GM12878 (cell line): ENCODE results near the gene MYOCOS. TPM values are rescaled to one million over a fixed set of nuclear protein-coding genes. Genes with fewer than 3 reads are reported as not detected.

ENCODE experiments used
- ATF7 ChIP-seq: fragments of 450-650 bp; IDR thresholded peaks from 2 replicates; pipeline ENCODE4 v1.6.1; 2016; ENCODE audit warnings: low read depth, mild to moderate bottlenecking
- CHD1 ChIP-seq: IDR thresholded peaks from 2 replicates; pipeline ENCODE4 v1.6.1; 2012; ENCODE audit warnings: low read depth, low read length, improper control_type of control experiment
- CHD2 ChIP-seq: IDR thresholded peaks from 2 replicates; pipeline ENCODE4 v1.6.1; 2011; ENCODE audit warnings: low read depth, low read length, improper control_type of control experiment, borderline replicate concordance
- CREM ChIP-seq: IDR thresholded peaks from 2 replicates; pipeline ENCODE4 v1.6.1; 2014; ENCODE audit warnings: antibody characterized with exemption, low read depth
- E2F8 ChIP-seq: fragments of 450-650 bp; IDR thresholded peaks from 2 replicates; pipeline ENCODE4 v1.6.1; 2018; ENCODE audit warnings: mild to moderate bottlenecking, low read depth, moderate library complexity; ENCODE audit not compliant: partially characterized antibody
- E4F1 ChIP-seq: fragments of 450-650 bp; IDR thresholded peaks from 2 replicates; pipeline ENCODE4 v1.6.1; 2018; ENCODE audit warnings: borderline replicate concordance, mild to moderate bottlenecking; ENCODE audit not compliant: partially characterized antibody
- EED ChIP-seq: sonication (generic); IDR thresholded peaks from 2 replicates; pipeline ENCODE4 v1.6.1; 2016; ENCODE audit warnings: antibody characterized with exemption, low read depth
- ELK1 ChIP-seq: IDR thresholded peaks from 2 replicates; pipeline ENCODE4 v1.6.1; 2012; ENCODE audit warnings: low read depth, low read length, improper control_type of control experiment
- EP300 ChIP-seq, 2 experiments: fragments of 150-350 bp in 1 of 2; IDR thresholded peaks; 2 replicates each; pipeline ENCODE4 v1.6.1; 2011 to 2012; ENCODE audit warnings: low read depth in 2 of 2, low read length in 2 of 2, borderline replicate concordance in 1 of 2, improper control_type of control experiment in 1 of 2, inconsistent platforms in 1 of 2; ENCODE audit not compliant: control insufficient read depth in 1 of 2
- IKZF2 ChIP-seq, 2 experiments: fragments of 450-650 bp; IDR thresholded peaks; 2 replicates each; pipeline ENCODE4 v1.6.1; 2017; ENCODE audit warnings: mild to moderate bottlenecking in 2 of 2, moderate library complexity in 2 of 2
- LARP7 ChIP-seq: fragments of 450-650 bp; IDR thresholded peaks from 2 replicates; pipeline ENCODE4 v1.6.1; 2017; ENCODE audit warnings: mild to moderate bottlenecking
- MEF2B ChIP-seq: fragments of 450-650 bp; IDR thresholded peaks from 2 replicates; pipeline ENCODE4 v1.6.1; 2018; ENCODE audit warnings: mild to moderate bottlenecking, moderate library complexity; ENCODE audit not compliant: partially characterized antibody, poor library complexity, severe bottlenecking
- NR2C2 ChIP-seq: IDR thresholded peaks from 2 replicates; pipeline ENCODE4 v1.6.1; 2011; ENCODE audit warnings: borderline replicate concordance, low read depth; ENCODE audit not compliant: control insufficient read depth, insufficient read length
- RBBP5 ChIP-seq: fragments of 200-600 bp; sonication (generic); conservative IDR thresholded peaks from 2 replicates; pipeline ENCODE4 v1.6.1; 2016
- SUPT20H ChIP-seq: IDR thresholded peaks from 2 replicates; pipeline ENCODE4 v1.6.1; 2011; ENCODE audit warnings: low read depth, mild to moderate bottlenecking, low read length, moderate library complexity, borderline replicate concordance; ENCODE audit not compliant: control insufficient read depth
- SUZ12 ChIP-seq: fragments of 200-600 bp; sonication (generic); IDR thresholded peaks from one replicate; pipeline ENCODE4 v1.6.1; 2018; ENCODE audit warnings: antibody characterized with exemption, mild to moderate bottlenecking; ENCODE audit not compliant: unreplicated experiment
- TARDBP ChIP-seq: IDR thresholded peaks from 2 replicates; pipeline ENCODE4 v1.6.1; 2016; ENCODE audit warnings: borderline replicate concordance
- polyA plus RNA-seq, 11 experiments: library from polyadenylated mRNA; depleted of rRNA in 4 of 11; unstranded in 6 of 11; stranded (reverse) in 5 of 11; fragments of >200 nt; fragmentation: Nextera tagmentation in 4 of 11; fragmentation: Illumina TruSeq in 1 of 11; extraction: Ambion mirVana in 4 of 11; extraction: Trizol in 1 of 11; gene quantifications; 1 replicate in 1 of 11; 2 replicates in 10 of 11; pipeline versions ENCODE4 v1.2.1 to v1.2.3, GENCODE V29; 2011 to 2016; ENCODE audit warnings: inconsistent platforms in 2 of 11, missing spikeins in 2 of 11, low read depth in 1 of 11
- total RNA-seq, 4 experiments: library from RNA; depleted of rRNA in 3 of 4; stranded (reverse); fragments of >200 nt in 3 of 4; fragmentation: Illumina TruSeq in 1 of 4; extraction: Trizol in 1 of 4; gene quantifications; 2 replicates each; pipeline versions ENCODE4 v1.2.1 to v1.2.3, GENCODE V29; 2013 to 2021

MYOCOS gene
- total and polyA plus RNA-seq, 10 of the 15 experiments (the other 5 are each of a cell fraction or from before 2014, with no cell fraction given): 0.12 to 0.24 (median 0.16) TPM; not detected in 4

- no peak for TF ChIP-seq MEF2B
- TF ChIP-seq TARDBP: no peak
- peak; percentile 57 for TF ChIP-seq ATF7
- peak; percentile 37 to 39; a peak in 2 of 4 replicates for TF ChIP-seq IKZF2 (IDR thresholded peaks at IDR 0.05)
- no peak for TF ChIP-seq NR2C2
- no peak for TF ChIP-seq ELK1
- no peak for TF ChIP-seq CHD1
- no peak for TF ChIP-seq SUZ12
- no peak for TF ChIP-seq E4F1
- no peak for TF ChIP-seq SUPT20H
- 0 out of 4 replicates have a peak, but pooled peaks have one; percentile 27 to 54 for TF ChIP-seq EP300 (IDR thresholded peaks at IDR 0.05; ENCODE audit: borderline replicate concordance in 1 of 2, control insufficient read depth in 1 of 2, low read depth in 2 of 2, low read length in 2 of 2)
- 0 out of 2 replicates have a peak, but pooled peaks have one; percentile 23 for TF ChIP-seq CHD2
- TF ChIP-seq LARP7: no peak
- no peak for TF ChIP-seq EED
- TF ChIP-seq RBBP5: no peak
- TF ChIP-seq E2F8: no peak
- TF ChIP-seq CREM: no peak
Measured at GRCh38 chr1:171595324-171595723, 26.7 kb upstream of the MYOCOS start (continued).
